Activated T-helper 1 cell treated with anti-CD3 and anti-CD28 coated beads, Interleukin-2, amount 50 U/mL, for 16 hours (primary cell): ENCODE results near the gene PSME3.
A peak's percentile ranks its signal among the peaks of the same experiment; 100 is the strongest.

Source experiments
- DNase-seq, 2 donors: peaks; one replicate each; pipeline ENCODE4 v3.0.0-alpha.2; 2020; ENCODE audit warnings: low read depth in 1 of 2, low spot score in 1 of 2

The PSME3 gene

GRCh38 chr17:42832934-42833766, at the start of gene PSME3:
PSME3 (plus strand) TSS chr17:42833397; CDS start chr17:42833632, 235 bp downstream.
- DNase-seq = peak; percentile 77 to 84

GRCh38 chr17:42783791-42784138, 49.4 kb upstream of the PSME3 start:
- no peak for DNase-seq

GRCh38 chr17:42784409-42784808, 48.8 kb upstream of the PSME3 start:
- no peak for DNase-seq

GRCh38 chr17:42784811-42785592, 48.2 kb upstream of the PSME3 start:
- no peak for DNase-seq

- no peak for DNase-seq
Observed at GRCh38 chr17:42787266-42787665, 45.9 kb upstream of the PSME3 start.

- DNase-seq = no peak
Observed at GRCh38 chr17:42791948-42792347, 41.2 kb upstream of the PSME3 start.

- no peak for DNase-seq
Observed at GRCh38 chr17:42792545-42792944, 40.7 kb upstream of the PSME3 start.

GRCh38 chr17:42795061-42795460, 38.1 kb upstream of the PSME3 start:
- no peak for DNase-seq

GRCh38 chr17:42795465-42795864, 37.7 kb upstream of the PSME3 start:
- no peak for DNase-seq

- no peak for DNase-seq
Observed at GRCh38 chr17:42796066-42796758, 37.0 kb upstream of the PSME3 start.

GRCh38 chr17:42797067-42798007, 35.9 kb upstream of the PSME3 start:
- no peak for DNase-seq

- no peak for DNase-seq
Observed at GRCh38 chr17:42798011-42798382, 35.2 kb upstream of the PSME3 start.

- peak; percentile 45 to 54 for DNase-seq
Observed at GRCh38 chr17:42798383-42799380, 34.5 kb upstream of the PSME3 start, which contains the start of the genes CNTD1 and COA3. CNTD1 (plus strand) TSS chr17:42798861; CDS start chr17:42799068, 207 bp downstream. COA3 (minus strand) TSS chr17:42798704; CDS start chr17:42798681, 23 bp downstream.

- DNase-seq = no peak
Observed at GRCh38 chr17:42803074-42803883, 29.9 kb upstream of the PSME3 start.

- DNase-seq = no peak
Observed at GRCh38 chr17:42804918-42805367, 28.3 kb upstream of the PSME3 start.

- DNase-seq = no peak
Observed at GRCh38 chr17:42806249-42806648, 26.9 kb upstream of the PSME3 start.

- no peak for DNase-seq
Observed at GRCh38 chr17:42809250-42809649, 23.9 kb upstream of the PSME3 start.

- no peak for DNase-seq
Observed at GRCh38 chr17:42814633-42815399, 18.4 kb upstream of the PSME3 start.
